ENCODE measurements around the gene KLHDC4.

DNA sequence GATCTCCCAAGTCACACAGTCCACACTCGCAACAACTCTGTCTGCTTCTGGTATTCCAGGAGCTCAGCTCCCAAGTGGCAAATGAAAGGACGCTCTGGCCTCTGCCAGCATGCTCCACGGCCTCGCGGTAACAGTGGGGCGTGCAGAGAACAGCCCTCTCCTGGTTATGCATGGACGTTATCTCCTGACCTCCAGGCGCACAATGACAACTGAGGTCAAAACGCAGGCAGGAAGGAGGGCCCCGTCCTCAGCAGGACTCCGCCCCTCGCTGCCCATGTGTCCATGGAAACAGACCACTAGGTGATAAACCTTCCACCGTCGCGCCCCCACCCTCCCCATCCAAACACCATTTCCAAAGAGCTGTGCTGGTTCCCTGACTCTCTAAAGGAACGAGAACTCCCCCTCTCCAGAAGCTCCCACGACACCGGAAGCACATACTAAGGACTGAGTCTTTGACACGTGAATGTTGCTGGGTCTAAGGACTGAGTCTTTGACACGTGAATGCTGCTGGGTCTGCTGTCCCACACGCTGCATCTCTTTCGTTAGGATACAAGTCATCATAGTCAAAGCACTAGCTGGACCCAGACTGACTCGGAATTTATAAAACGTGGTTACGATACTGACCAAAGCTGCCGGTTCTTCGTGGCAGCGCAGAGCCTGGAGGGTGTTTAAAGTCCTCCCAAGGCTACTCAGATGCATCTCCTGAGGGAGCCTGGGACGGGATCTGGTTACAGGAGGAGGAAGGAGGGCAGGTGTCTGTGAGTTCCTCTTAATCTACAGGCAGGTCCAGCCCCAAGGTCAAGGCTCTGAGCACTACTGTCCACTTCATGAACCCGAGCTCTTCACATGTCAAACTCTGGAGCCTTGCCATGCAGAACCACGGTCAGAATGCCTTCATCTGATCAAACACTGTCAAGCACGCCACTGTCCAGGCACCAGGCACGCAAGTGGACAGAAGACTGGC is 43.9 kb downstream of the KLHDC4 start:
- TF ChIP-seq POLR2AphosphoS5 (IDR thresholded peaks at IDR 0.05; ENCODE audit: low read depth, low read length) (no peak), CTCF (IDR thresholded peaks at IDR 0.05) (no peak), TCF7L2 (IDR thresholded peaks at IDR 0.05; ENCODE audit: low read depth, low read length) (no peak)
- TF ChIP-seq, protein P1, sequence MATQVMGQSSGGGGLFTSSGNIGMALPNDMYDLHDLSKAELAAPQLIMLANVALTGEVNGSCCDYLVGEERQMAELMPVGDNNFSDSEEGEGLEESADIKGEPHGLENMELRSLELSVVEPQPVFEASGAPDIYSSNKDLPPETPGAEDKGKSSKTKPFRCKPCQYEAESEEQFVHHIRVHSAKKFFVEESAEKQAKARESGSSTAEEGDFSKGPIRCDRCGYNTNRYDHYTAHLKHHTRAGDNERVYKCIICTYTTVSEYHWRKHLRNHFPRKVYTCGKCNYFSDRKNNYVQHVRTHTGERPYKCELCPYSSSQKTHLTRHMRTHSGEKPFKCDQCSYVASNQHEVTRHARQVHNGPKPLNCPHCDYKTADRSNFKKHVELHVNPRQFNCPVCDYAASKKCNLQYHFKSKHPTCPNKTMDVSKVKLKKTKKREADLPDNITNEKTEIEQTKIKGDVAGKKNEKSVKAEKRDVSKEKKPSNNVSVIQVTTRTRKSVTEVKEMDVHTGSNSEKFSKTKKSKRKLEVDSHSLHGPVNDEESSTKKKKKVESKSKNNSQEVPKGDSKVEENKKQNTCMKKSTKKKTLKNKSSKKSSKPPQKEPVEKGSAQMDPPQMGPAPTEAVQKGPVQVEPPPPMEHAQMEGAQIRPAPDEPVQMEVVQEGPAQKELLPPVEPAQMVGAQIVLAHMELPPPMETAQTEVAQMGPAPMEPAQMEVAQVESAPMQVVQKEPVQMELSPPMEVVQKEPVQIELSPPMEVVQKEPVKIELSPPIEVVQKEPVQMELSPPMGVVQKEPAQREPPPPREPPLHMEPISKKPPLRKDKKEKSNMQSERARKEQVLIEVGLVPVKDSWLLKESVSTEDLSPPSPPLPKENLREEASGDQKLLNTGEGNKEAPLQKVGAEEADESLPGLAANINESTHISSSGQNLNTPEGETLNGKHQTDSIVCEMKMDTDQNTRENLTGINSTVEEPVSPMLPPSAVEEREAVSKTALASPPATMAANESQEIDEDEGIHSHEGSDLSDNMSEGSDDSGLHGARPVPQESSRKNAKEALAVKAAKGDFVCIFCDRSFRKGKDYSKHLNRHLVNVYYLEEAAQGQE (IDR thresholded peaks at IDR 0.05; ENCODE audit: insufficient read depth in 1 of 2, low read depth in 2 of 2, low read length in 1 of 2), result no peak
